Measurements from ENCODE around the gene HASPIN. TPM values are rescaled to one million over a fixed set of nuclear protein-coding genes. Genes with fewer than 3 reads are reported as not detected.
"Not testable (repeated sequence)": the region's sequence is repeated elsewhere in the genome, so short reads cannot be mapped to it uniquely, and the experiment has no call there.

HASPIN gene
- total RNA-seq, 1 donor from 2014 or later = 2.3 TPM

DNA sequence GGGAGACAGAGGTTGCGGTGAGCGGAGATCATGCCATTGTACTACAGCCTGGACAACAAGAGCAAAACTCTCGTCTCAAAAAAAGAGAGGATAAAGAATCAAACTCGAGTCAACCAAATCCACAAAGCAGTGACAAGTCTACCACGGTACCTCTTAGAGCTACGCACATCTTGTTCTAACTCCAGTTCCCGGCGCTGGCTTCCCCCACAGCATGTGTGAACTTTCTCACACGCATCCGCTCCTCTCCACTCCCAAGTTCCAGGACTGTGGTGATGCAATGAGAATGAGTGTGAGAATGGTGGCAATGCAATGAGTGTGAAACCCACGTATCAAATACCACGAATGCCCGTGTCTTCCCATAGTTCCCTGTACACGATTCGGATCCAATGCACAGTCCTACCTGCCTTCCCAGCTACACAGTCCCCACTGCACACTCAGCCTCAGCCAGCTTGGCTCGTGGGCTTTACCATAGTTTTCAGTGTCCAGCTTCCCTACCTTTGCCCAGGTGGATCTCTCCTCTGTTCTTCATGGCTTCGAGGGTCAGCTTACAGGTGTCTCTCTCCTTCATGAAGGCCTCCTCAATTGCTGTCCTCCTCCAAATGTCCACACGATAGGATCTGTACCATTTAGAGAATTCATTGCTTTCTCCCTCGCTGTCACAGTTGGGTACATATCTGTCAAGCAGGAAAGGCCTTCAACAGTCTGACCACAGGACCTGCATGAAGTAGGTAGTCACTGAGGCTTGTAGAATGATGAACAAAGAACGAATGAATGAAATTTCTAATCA, 18.6 kb upstream of the HASPIN start:
- Mint-ChIP-seq H3K36me3 (ENCODE audit: unreplicated experiment) (peaks cover 26% of the 10 kb centered on the region), H3K27ac (ENCODE audit: unreplicated experiment) (no peak overlapping the region), H3K9me3 (ENCODE audit: unreplicated experiment) (peaks cover 2% of the 10 kb centered on the region), H3K4me3 (ENCODE audit: unreplicated experiment) (no peak overlapping the region), H3K4me1 (ENCODE audit: low read depth, unreplicated experiment) (no peaks in the 10 kb centered on the region), H3K27me3 (ENCODE audit: unreplicated experiment) (peaks cover 4% of the 10 kb centered on the region)
- TF ChIP-seq, protein P1, sequence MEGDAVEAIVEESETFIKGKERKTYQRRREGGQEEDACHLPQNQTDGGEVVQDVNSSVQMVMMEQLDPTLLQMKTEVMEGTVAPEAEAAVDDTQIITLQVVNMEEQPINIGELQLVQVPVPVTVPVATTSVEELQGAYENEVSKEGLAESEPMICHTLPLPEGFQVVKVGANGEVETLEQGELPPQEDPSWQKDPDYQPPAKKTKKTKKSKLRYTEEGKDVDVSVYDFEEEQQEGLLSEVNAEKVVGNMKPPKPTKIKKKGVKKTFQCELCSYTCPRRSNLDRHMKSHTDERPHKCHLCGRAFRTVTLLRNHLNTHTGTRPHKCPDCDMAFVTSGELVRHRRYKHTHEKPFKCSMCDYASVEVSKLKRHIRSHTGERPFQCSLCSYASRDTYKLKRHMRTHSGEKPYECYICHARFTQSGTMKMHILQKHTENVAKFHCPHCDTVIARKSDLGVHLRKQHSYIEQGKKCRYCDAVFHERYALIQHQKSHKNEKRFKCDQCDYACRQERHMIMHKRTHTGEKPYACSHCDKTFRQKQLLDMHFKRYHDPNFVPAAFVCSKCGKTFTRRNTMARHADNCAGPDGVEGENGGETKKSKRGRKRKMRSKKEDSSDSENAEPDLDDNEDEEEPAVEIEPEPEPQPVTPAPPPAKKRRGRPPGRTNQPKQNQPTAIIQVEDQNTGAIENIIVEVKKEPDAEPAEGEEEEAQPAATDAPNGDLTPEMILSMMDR (IDR thresholded peaks at IDR 0.05; ENCODE audit: partially characterized antibody, unreplicated experiment) = no peak
- no peak for DNase-seq

DNA sequence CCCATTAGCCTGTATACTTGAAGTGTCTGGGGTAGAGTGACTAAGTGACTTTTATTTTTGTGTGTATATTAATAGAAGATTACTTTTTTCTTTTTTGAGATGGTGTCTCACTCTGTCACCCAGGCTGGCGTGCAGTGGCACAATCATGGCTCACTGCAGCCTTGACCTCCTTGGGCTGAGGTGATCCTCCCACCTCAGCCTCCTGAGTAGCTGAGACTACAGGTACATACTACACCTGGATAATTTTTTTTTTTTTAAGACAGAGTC, 18.1 kb upstream of the HASPIN start:
- H3K4me1 Mint-ChIP-seq (ENCODE audit: low read depth, unreplicated experiment); H3K4me3 Mint-ChIP-seq (ENCODE audit: unreplicated experiment); DNase-seq; H3K27ac Mint-ChIP-seq (ENCODE audit: unreplicated experiment); H3K27me3 Mint-ChIP-seq (ENCODE audit: unreplicated experiment); H3K9me3 Mint-ChIP-seq (ENCODE audit: unreplicated experiment): not testable (repeated sequence)
- H3K36me3 Mint-ChIP-seq (ENCODE audit: unreplicated experiment) = peaks cover 26% of the 10 kb centered on the region

DNA sequence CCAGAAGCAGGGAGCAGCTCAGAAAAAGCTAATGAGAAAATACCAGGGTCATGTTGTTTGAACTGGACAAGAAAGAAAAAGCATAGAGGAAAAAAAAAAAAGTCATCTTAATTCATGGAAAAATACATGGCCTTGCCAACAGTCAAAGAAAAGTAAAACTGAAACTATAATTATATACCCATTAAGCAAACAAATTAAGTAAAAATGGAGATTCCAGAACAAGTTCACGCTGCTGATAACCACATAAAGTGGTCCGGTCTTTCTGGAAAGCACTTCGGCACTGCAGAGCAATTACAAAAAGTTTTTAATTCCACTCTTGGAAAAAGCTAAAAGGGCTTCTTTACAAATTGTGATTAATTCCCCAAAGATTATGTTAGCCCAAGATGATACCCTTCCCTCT, 15.3 kb upstream of the HASPIN start:
- Mint-ChIP-seq H3K4me3 (ENCODE audit: unreplicated experiment) (no peak overlapping the region), H3K27ac (ENCODE audit: unreplicated experiment) (no peak overlapping the region), H3K9me3 (ENCODE audit: unreplicated experiment) (peaks cover 3% of the 10 kb centered on the region), H3K36me3 (ENCODE audit: unreplicated experiment) (peaks cover 11% of the 10 kb centered on the region), H3K4me1 (ENCODE audit: low read depth, unreplicated experiment) (no peaks in the 10 kb centered on the region), H3K27me3 (ENCODE audit: unreplicated experiment) (peaks cover 4% of the 10 kb centered on the region)
- TF ChIP-seq, protein P1 (IDR thresholded peaks at IDR 0.05; ENCODE audit: partially characterized antibody, unreplicated experiment) = no peak
- no peak for DNase-seq

GRCh38 chr17:3710951-3711383, 12.7 kb upstream of the HASPIN start:
- no peak overlapping the region for H3K4me3 Mint-ChIP-seq (ENCODE audit: unreplicated experiment)
- H3K9me3 Mint-ChIP-seq (ENCODE audit: unreplicated experiment) = peaks cover 1% of the 10 kb centered on the region
- no peak overlapping the region for H3K27ac Mint-ChIP-seq (ENCODE audit: unreplicated experiment)
- TF ChIP-seq, protein P1 (IDR thresholded peaks at IDR 0.05; ENCODE audit: partially characterized antibody, unreplicated experiment) = no peak
- H3K36me3 Mint-ChIP-seq (ENCODE audit: unreplicated experiment) = no peaks in the 10 kb centered on the region
- no peaks in the 10 kb centered on the region for H3K4me1 Mint-ChIP-seq (ENCODE audit: low read depth, unreplicated experiment)
- no peak for DNase-seq
- peaks cover 4% of the 10 kb centered on the region for H3K27me3 Mint-ChIP-seq (ENCODE audit: unreplicated experiment)

GRCh38 chr17:3712811-3713463, 10.8 kb upstream of the HASPIN start:
- Mint-ChIP-seq H3K9me3 (ENCODE audit: unreplicated experiment) (peaks cover 1% of the 10 kb centered on the region), H3K4me1 (ENCODE audit: low read depth, unreplicated experiment) (no peaks in the 10 kb centered on the region), H3K4me3 (ENCODE audit: unreplicated experiment) (no peak overlapping the region), H3K27ac (ENCODE audit: unreplicated experiment) (no peak overlapping the region), H3K27me3 (ENCODE audit: unreplicated experiment) (peaks cover 4% of the 10 kb centered on the region), H3K36me3 (ENCODE audit: unreplicated experiment) (no peaks in the 10 kb centered on the region)
- TF ChIP-seq, protein P1 (IDR thresholded peaks at IDR 0.05; ENCODE audit: partially characterized antibody, unreplicated experiment) = no peak
- no peak for DNase-seq

Data from glutamatergic neuron (in vitro differentiated cells).